Pulmonary artery endothelial cell (primary cell): ENCODE data around the gene YWHAH. TPM values are rescaled to one million over a fixed set of nuclear protein-coding genes. Genes with fewer than 3 reads are reported as not detected.

Experiments used
- DNase-seq: peaks from one replicate; pipeline ENCODE4 v3.0.0-alpha.2; 2011; ENCODE audit warnings: low read depth, low spot score
- total RNA-seq: library from RNA; depleted of rRNA; stranded (reverse); fragments of >200 nt; gene quantifications from 2 replicates; pipeline ENCODE4 v1.2.3, GENCODE V29; 2014

Gene YWHAH
- total RNA-seq, 1 donor from 2014 or later, result 99.4 TPM

- DNase-seq, result no peak
Observed at GRCh38 chr22:31923136-31923535, 21.2 kb upstream of the YWHAH start.

- no peak for DNase-seq
Observed at GRCh38 chr22:31923747-31924146, 20.6 kb upstream of the YWHAH start.

DNA sequence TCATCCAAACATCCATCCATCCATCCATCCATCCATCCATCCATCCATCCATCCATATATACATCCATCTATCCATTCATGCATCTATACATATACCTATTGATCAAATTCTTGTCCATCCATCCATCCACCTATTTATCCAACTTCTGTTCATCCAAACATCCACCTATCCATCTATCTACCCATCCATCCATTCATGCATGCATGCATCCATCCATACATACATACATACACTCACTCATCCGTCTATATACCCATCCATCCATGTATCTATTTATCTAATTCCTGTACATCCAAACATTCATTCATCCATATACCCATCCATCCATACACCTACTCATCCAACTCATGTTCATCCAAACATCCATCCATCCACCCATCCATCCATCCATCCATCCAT lies 19.3 kb upstream of the YWHAH start:
- no peak for DNase-seq

GRCh38 chr22:31926024-31926423 lies 18.3 kb upstream of the YWHAH start:
- DNase-seq, result no peak

DNA sequence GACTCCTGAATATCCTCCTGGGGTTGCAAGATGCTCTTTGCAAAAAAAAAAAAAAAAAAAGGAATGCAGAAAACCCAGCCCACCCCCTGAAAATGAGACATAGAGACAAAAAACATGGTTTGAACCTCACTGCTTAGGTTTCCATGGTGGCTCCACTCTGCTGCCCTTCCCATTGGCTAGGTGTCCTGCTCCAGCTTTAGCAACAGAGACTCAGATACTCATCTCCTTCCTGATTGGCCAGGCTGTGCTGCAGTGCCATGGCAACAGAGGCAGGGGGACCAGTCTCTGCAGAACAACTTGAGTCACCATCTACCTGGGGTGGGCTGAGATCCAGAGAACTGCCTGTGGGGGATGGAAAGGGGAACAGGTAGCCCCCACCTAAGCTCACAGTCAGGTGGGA lies 17.4 kb upstream of the YWHAH start:
- no peak for DNase-seq

- DNase-seq, result no peak
Observed at GRCh38 chr22:31927562-31927961, 16.8 kb upstream of the YWHAH start.

DNA sequence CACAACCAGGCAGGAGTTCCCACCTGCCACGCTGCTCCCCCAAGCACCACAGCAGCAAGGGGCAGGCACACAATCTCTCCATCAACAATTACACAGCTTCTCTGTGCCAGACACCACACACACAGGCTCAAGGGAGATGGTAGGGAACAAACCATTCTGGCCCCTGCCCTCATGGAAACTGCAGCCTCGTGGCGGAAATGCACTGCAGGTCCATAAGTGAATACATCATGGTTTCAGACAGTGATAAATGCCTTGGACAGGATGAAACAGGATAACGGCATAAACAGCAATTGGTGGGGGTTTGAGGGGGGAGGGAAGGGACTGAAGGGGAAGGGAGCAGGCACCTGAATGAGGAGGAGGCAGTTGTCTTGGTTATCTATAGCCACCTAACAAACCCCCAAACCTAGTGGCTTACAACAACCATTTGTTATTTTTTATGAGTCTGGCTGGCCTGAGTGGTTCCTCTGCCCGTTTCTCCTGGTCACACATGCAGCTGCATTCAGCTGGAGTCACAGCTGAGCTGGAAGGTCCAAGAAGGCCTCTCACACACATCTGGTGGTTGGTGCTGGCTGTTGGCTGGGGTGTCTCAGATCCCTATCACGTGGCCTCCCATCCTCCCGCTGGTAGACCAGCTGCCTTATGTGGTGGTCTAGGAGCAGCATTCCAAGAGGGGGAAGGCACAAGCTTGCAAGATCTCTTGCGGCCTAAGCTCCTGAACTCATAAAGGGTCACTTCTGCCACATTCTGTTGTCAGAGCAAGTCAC lies 15.0 kb upstream of the YWHAH start:
- no peak for DNase-seq

GRCh38 chr22:31932863-31933262 lies 11.5 kb upstream of the YWHAH start:
- no peak for DNase-seq

DNA sequence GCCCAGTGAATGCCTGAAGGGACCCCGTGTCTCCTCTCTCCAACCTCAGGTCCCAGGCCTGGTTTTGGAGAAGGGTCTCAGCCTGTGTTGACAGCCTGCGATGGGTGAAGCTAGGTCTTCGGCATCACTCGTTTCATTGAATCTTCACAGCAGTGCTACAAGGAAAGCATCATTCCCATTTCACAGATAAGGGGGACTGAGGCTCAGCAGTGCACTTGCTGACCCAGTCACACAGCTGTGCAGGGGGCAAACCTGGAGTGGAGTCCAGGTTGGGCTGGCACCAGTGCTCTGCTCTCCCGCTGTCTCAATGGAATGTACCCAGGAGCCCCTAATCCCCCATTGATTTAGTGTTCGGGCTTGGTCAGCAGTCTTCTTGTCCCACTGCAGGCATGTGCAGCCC lies 10.9 kb upstream of the YWHAH start:
- DNase-seq, result no peak

DNA sequence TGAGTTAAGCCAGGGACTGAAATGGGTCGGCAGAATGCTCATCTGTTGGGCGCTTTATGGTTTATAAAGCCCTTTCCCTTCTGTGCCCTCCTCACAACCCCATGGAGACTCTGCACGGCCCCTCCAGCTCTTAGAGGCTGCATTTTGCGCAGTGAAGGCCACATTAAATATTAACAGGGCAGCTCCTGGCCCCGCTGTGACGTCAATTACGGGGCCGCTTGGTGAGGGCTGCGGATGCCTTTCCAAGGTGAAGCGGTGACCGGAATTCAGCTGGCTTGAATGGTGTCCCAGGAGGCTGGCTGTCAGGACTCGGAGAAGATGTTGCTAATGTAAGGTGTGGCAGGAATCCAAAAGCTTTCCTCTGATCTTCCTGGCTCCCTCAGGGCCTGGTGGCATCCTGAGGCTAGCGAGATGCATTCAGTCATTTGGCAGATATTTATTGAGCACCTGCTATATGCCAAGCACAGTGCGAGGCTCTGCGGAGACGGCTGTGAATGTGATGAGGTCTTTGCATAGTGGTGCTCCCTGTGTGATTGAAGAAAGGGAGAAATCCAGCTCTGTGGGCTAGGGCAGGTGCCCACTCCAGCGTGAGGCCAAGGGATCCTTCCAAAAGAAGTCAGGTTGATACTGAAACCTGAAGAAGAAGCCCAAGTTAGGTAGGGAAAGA lies 10.4 kb upstream of the YWHAH start:
- DNase-seq, result no peak

DNA sequence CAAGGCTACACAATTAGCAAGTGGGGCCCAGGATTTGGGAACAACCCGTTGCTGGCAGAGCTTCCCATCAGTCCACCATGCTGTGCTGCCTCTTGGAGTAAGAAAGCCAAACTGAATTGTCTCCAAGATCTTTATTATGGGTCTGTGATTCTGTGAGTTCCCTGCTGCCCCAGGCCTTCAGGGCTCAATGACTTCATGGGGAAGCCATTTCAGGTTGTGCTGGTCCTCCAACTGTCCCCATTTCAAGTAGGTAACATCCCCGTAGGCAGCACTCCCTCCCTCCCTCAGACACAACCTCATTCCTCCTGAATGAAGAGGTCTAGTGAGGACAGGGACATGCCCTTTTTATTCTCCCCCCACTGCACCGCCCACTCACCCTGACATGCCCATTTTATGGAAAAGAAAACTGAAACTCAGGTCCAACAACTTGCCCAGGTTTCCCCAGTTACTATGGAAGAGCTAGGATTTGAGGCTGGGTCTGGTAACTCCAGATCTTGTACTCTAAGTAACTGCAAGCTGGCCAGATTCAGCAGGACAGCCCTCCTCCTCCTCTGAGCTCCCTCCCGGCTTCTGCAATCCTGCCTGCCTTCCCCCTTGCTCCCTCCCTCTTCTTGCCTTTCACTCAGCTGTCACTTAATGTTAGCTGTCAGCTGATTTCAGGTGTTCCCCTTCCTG lies 8.2 kb upstream of the YWHAH start:
- no peak for DNase-seq

DNA sequence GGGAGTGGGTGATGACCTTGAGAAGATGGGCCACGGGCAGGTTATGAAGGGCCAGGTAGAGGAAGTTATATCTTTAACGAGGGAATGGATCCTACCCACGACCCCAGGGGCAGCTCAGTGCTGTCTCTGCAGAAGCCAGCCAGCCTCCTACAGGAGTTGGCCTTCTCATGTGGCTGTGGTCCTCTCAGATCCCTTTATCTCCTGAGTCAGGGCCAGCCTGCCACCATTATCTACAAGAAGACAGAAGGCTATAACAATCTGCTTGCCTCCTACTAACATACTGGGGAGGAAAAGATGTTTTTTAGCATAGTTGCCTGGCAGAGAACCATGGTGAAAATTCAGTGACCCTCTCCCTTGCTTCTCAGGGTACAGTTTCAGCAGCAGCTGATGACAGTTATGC lies 7.0 kb upstream of the YWHAH start:
- no peak for DNase-seq

DNA sequence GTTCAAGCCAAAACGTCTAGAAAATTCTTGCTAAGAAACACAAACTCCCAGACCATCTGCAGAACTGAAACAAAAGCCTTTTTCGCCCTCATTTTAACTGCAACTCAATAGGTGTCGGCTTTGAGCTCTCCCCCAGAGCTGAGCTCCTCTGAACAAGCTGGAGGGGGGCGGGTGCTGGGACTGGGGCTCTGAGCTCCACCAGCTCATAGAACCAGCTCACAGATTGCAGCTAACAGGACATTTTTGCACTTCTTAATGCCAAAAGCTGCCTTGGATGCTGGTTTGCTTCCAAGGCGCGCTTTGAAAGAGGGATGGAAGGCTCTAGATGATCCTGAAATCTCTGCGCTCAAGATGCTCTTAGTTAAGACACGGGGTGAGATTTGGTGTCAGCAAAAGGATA lies 6.0 kb upstream of the YWHAH start:
- DNase-seq, result no peak

DNA sequence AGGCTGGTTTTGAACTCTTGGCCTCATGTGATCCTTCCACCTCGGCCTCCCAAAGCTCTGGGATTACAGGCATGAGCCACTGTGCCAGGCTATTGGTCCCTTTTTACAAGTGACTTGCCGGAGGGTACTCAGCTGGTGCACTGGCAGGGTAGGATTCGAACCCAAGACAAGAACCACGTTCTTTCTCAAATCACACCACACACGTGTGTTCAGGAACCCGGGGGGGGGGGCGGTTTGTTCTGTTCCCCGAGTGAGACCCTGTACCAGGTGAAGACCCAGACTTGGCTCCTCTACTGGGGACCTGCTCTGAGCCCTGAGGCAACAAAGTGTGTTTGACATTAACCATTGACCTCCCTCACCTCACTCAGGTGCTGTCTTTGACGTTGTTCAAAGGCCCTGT lies 3.8 kb upstream of the YWHAH start:
- no peak for DNase-seq

DNA sequence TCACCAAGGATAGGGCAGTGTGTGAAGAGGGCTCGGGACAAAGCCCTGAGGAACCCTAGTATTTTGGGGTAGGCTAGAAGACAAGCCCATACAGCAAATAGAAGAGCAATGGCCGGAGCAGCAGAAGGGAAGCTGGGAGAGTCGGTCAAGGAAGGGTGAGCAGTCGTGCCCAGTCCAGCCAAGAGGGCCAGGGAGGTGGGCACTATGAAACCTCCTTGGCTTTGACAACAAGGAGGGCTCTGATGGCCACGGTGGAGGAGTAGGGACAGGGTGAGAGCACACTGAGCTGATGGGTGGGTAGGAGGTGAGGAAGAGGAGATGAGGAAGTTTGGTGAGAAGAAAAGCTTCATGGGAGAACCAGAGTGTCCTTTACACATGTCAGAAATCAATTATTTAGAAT lies 2.2 kb upstream of the YWHAH start:
- no peak for DNase-seq

DNA sequence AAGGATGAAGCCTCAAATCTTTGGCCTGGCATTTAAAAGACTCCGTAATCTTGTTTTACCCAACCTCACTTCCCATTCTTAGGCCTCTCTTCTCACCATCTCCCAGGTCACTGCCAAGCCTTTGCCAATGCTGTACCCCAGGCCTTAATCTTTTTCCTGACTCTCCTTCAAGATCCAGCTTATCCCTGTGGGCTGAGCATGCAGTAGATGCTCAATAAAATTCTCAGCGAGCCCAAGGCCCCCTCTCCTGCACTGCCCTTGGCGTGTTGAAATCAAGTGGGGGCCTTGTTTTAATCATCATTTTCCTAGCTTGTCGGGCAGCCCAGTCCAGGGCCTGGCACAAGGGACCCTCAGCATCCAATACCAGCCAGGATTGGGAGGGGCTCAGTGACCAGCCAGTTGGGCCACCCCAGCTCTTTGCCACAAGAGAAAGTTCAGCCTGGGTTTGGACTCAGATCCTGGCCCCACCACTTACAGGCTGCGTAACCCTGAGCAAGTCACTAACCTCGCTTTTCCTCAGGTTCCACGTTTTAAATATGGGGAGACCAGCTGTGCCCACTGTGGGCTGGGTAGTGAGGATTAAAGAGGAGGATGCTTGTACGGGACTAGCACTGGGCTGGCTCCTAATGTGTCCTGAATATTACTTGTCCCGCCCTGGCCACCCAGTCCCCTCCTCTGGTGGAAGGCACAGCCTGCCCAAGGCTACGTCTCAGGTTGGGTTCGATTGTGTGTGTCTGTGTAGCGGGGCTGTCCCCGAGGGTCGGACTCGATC lies 943 bp upstream of the YWHAH start:
- DNase-seq, result no peak

DNA sequence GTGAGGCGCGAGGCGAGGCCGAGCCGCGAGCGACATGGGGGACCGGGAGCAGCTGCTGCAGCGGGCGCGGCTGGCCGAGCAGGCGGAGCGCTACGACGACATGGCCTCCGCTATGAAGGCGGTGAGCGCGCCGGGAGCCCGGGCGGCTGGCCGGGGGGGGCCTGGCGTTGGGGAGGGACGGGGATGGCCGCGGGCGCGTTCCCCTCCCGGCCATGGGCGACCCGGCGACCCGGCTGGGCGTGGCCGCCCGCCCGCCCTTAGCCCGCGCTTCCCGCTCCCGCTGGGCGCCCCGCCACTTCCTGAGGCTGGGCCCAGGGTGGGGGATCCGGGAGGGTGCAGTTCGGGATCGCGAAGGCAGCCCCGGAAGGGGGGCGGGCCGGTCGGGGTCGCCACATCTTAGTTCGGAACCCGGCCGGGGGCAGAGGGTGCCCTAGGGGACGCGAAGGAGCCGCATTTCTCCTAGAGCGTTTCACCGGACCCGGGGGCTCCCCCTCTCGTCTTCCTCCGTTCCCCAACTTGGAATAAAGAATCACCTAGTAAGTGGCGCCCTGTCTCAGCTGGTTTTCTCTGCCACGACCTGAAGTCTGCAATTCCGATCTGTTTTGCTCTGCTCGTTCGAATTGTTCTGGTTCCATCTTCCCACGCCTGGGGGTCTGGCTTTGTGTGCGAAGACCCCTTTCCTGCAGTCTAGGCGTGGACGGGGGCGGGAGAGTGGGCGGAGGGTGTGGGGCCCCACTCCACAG lies 536 bp downstream of the YWHAH start:
- DNase-seq, result no peak

DNA sequence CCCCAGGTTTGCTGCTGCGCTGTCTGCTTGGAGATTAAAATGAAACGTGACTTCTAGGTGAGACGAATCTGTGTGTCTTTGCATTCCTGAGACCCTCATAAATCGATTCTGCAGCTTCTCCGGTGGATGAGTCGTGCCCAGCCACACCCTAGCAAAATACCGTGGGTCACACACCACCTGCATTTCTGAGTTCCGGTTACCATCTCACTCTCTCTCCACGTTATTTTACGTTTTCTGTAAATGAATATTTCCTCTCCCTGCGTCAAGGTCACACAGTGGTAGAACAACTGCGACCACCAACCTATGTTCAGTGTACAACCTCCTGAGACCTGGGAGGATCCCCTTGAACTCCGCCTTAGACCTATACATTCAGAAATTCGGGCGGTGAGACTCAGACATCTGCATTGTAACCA lies 1.1 kb downstream of the YWHAH start:
- no peak for DNase-seq

- DNase-seq, result no peak
Observed at GRCh38 chr22:31945971-31946680, 1.8 kb downstream of the YWHAH start.

DNA sequence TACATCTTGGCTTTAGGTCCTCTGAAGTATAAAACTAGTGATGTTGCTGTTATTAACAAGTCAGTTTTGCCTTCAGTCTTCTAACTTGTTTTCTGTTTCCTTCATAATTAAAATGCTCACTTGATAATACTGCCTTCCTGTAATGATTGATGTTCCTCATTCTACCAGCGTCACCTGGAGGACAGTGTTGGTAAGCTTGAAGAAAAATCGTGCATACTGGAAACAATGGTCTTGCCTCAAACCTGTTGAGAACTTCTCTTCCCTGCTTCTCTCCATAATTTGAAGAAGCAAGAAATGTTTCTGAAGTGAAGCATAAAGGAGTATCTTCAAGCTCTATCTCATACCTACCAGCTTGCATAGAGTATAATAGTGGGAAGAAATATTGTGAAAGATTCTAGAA lies 3.0 kb downstream of the YWHAH start:
- DNase-seq, result peak; percentile 11

DNA sequence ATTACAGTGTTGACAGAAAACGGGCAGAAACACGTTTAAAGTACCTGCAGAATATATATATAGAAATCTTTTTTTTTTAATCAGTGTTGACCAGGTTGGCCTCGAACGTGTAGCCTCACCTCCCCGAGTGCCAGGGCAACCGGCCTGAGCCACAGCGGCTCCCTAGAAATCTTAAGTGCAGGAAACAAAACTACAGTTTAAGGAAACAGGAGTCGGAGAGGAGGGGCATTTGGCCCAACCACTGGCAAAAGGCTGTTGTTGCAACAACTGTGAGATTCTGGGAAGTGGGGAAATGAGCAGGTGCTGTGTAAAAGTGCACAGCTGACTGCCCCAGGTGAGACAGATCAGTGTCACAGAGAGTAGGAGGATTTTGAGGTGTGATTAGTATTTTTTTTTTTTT lies 3.7 kb downstream of the YWHAH start:
- no peak for DNase-seq
